Astrocyte of the cerebellum (primary cell): ENCODE measurements around the gene CYP2C9.

Experiments used
- DNase-seq: peaks from one replicate; pipeline ENCODE4 v3.0.0-alpha.2; 2011; ENCODE audit warnings: low read depth
- H3K4me3 ChIP-seq: 2 replicates; pipeline ENCODE4 v1.5.1; 2011; ENCODE audit warnings: mild to moderate bottlenecking, low read depth, low read length, moderate library complexity
- in situ Hi-C: cut with HindIII; loops from 2 replicates; pipeline ENCODE4 v1.10.0; 2017; ENCODE audit warnings: low sequenced_read_pairs
- TF ChIP-seq, protein P1 (sequence below): IDR thresholded peaks from 2 replicates; pipeline ENCODE4 v1.5.1; 2012; ENCODE audit warnings: low read length, low read depth, moderate library complexity, mild to moderate bottlenecking; ENCODE audit errors: missing control alignments

The CYP2C9 gene

GRCh38 chr10:94992811-94993210 lies 54.4 kb downstream of the CYP2C9 start:
- TF ChIP-seq, protein P1, sequence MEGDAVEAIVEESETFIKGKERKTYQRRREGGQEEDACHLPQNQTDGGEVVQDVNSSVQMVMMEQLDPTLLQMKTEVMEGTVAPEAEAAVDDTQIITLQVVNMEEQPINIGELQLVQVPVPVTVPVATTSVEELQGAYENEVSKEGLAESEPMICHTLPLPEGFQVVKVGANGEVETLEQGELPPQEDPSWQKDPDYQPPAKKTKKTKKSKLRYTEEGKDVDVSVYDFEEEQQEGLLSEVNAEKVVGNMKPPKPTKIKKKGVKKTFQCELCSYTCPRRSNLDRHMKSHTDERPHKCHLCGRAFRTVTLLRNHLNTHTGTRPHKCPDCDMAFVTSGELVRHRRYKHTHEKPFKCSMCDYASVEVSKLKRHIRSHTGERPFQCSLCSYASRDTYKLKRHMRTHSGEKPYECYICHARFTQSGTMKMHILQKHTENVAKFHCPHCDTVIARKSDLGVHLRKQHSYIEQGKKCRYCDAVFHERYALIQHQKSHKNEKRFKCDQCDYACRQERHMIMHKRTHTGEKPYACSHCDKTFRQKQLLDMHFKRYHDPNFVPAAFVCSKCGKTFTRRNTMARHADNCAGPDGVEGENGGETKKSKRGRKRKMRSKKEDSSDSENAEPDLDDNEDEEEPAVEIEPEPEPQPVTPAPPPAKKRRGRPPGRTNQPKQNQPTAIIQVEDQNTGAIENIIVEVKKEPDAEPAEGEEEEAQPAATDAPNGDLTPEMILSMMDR: no peak
- in situ Hi-C loops: no loop called here
- DNase-seq: no peak
- H3K4me3 ChIP-seq: no peak overlapping the region

GRCh38 chr10:94997741-94998174 lies 59.3 kb downstream of the CYP2C9 start:
- in situ Hi-C loops: no loop called here
- H3K4me3 ChIP-seq: no peak overlapping the region
- DNase-seq: no peak
- TF ChIP-seq, protein P1: no peak

DNA sequence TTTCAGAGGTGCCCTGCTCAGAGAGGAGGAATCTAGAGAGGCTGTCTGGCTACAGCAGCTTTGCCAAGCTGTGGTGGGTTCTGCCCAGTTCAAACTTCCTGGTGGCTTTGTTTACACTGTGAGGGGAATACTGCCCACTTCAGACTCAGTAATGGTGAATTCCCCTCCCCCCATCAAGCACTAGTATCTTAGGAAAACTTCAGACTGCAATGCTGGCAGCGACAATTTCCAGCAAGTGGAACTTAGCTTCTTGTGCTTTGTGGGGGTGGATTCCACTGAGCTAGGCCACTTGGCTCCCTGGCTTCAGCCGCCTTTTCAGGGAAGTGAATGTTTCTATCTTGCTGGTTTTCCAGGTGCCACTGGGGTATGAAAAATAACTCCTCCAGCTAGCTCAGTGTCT lies 88.0 kb downstream of the CYP2C9 start:
- no peak for DNase-seq
- in situ Hi-C loops: no loop called here
- H3K4me3 ChIP-seq: no peak overlapping the region
- TF ChIP-seq, protein P1: no peak

DNA sequence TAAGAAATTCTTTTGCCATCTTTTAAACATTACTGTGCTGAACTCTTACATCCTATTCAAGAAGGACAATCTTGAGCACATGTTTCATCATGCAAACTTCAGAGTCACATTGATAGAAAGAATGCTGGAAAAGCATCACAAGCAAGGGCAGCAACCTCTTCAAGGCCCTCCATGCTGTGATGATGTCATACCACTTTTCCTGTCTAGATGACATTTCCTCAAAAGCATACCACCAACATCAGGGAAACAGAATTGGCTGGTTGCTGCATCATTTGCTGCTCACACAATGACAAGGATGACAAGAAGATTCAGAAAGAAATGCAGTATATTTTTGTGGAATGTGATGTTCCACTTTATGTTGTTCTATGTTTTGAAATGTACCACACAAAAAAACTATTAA lies 93.2 kb downstream of the CYP2C9 start:
- TF ChIP-seq, protein P1: no peak
- DNase-seq: no peak
- in situ Hi-C loops: no loop called here
- no peak overlapping the region for H3K4me3 ChIP-seq

GRCh38 chr10:95034401-95034800 lies 95.9 kb downstream of the CYP2C9 start:
- no peak for DNase-seq
- TF ChIP-seq, protein P1: no peak
- no peak overlapping the region for H3K4me3 ChIP-seq
- in situ Hi-C loops: no loop called here

GRCh38 chr10:95035332-95036295 lies 97.2 kb downstream of the CYP2C9 start:
- in situ Hi-C loops: no loop called here
- no peak overlapping the region for H3K4me3 ChIP-seq
- TF ChIP-seq, protein P1: no peak

More at GRCh38 chr10:95035332-95036295, 97.2 kb downstream of the CYP2C9 start:
- DNase-seq: no peak
